Measurements from ENCODE around the gene LACTB. TPM values are rescaled to one million over a fixed set of nuclear protein-coding genes. Genes with fewer than 3 reads are reported as not detected.

The LACTB gene
- polyA plus RNA-seq, 1 experiment: 8.1 TPM

DNA sequence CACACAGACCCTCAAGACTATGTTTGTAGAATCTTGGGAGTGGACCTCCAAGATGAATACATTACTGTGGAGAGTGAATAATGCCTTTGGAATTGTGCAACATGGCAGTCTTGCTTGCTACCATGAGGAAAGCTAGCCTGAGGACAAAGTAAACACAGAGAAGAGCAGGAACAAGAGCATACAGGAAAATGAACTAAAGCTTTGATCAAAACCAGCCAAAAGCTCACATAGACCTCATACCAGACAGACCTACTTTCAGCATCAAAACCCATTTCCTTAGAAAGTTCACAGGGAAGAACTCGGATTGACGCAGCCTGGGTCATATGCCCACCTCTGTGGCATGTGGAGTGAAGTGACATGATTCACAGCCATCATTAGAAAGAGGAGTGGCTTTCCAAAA lies 64.4 kb downstream of the LACTB start:
- POLR2A ChIA-PET: interaction anchor here (0.6 kb wide), 1 partner anchor 92 kb away, joined by 10 read pairs; no protein-coding TSS in a partner anchor
- no peaks in the 10 kb centered on the region for H3K36me3 ChIP-seq (ENCODE audit: control insufficient read depth, insufficient read depth, low read length)
- CTCF ChIA-PET: interaction anchor here (1.0 kb wide), 1 partner anchor 10 kb away, joined by 3 read pairs; no protein-coding TSS in a partner anchor
- TF ChIP-seq, protein P1, sequence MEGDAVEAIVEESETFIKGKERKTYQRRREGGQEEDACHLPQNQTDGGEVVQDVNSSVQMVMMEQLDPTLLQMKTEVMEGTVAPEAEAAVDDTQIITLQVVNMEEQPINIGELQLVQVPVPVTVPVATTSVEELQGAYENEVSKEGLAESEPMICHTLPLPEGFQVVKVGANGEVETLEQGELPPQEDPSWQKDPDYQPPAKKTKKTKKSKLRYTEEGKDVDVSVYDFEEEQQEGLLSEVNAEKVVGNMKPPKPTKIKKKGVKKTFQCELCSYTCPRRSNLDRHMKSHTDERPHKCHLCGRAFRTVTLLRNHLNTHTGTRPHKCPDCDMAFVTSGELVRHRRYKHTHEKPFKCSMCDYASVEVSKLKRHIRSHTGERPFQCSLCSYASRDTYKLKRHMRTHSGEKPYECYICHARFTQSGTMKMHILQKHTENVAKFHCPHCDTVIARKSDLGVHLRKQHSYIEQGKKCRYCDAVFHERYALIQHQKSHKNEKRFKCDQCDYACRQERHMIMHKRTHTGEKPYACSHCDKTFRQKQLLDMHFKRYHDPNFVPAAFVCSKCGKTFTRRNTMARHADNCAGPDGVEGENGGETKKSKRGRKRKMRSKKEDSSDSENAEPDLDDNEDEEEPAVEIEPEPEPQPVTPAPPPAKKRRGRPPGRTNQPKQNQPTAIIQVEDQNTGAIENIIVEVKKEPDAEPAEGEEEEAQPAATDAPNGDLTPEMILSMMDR (IDR thresholded peaks at IDR 0.05; ENCODE audit: insufficient read depth, low read depth, low read length): no peak
- H3K27me3 ChIP-seq (ENCODE audit: control insufficient read depth, insufficient read depth, low read length): no peaks in the 10 kb centered on the region
- peak; percentile 62 for DNase-seq (ENCODE audit: low read depth)
- H3K4me3 ChIP-seq (ENCODE audit: low read depth, low read length): no peak overlapping the region

GRCh38 chr15:63187589-63188226 lies 66.0 kb downstream of the LACTB start:
- TF ChIP-seq, protein P1 (IDR thresholded peaks at IDR 0.05; ENCODE audit: insufficient read depth, low read depth, low read length): no peak
- ChIA-PET CTCF (no interaction called here), POLR2A (no interaction called here)
- DNase-seq (ENCODE audit: low read depth): no peak
- Histone ChIP-seq H3K36me3 (ENCODE audit: control insufficient read depth, insufficient read depth, low read length) (no peaks in the 10 kb centered on the region), H3K4me3 (ENCODE audit: low read depth, low read length) (no peak overlapping the region), H3K27me3 (ENCODE audit: control insufficient read depth, insufficient read depth, low read length) (no peaks in the 10 kb centered on the region)

DNA sequence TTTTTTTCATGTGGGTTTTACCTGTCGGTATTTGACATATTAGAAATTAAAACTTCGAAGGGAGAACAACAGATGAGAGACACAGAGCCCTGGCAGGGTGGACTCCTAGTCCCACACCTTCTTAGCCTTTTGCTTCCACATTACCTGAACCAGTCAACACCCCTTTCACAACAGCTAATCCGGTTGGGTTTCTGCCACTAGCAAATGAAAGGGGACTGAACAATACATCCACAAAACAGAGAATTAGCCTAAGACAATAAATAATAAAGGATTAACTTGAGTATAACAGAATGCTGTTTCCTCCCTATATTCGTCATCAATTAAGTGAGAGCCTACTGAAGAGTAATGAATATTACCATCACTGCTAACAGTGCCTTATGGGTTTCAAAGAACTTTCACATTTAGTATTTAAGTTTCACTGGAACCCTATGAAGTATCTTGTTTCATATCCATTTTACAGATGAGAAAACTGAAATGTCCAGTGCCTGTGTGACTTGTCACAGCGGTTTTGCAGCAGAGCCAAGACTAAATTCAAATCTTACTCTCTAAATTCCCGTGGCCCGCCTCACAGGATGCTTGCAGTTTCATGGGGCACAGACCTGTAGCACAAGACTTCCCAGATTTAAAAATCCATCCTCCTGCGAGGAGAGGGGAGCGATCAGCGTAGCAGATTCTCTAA lies 66.7 kb downstream of the LACTB start:
- POLR2A ChIA-PET: no interaction called here
- Histone ChIP-seq H3K27me3 (ENCODE audit: control insufficient read depth, insufficient read depth, low read length) (no peaks in the 10 kb centered on the region), H3K4me3 (ENCODE audit: low read depth, low read length) (peak overlapping the region; percentile 52), H3K36me3 (ENCODE audit: control insufficient read depth, insufficient read depth, low read length) (no peaks in the 10 kb centered on the region)
- no peak for DNase-seq (ENCODE audit: low read depth)
- CTCF ChIA-PET: interaction anchor here (0.6 kb wide), 1 partner anchor 217 kb away, joined by 3 read pairs; no protein-coding TSS in a partner anchor
- TF ChIP-seq, protein P1 (IDR thresholded peaks at IDR 0.05; ENCODE audit: insufficient read depth, low read depth, low read length): no peak

GRCh38 chr15:63188926-63189871 lies 67.5 kb downstream of the LACTB start, which contains the start of gene RAB8B:
Gene RAB8B, plus strand, starts transcription at chr15:63189606. Its CDS starts 19 bp downstream, at chr15:63189625.
- H3K4me3 ChIP-seq (ENCODE audit: low read depth, low read length): peak within 1 kb of the TSS; percentile 91
- peak; percentile 64 for DNase-seq (ENCODE audit: low read depth)
- POLR2A ChIA-PET: no interaction called here
- H3K27me3 ChIP-seq (ENCODE audit: control insufficient read depth, insufficient read depth, low read length): no peaks in the 10 kb centered on the region
- TF ChIP-seq, protein P1 (IDR thresholded peaks at IDR 0.05; ENCODE audit: insufficient read depth, low read depth, low read length): no peak
- no peaks in the 10 kb centered on the region for H3K36me3 ChIP-seq (ENCODE audit: control insufficient read depth, insufficient read depth, low read length)
- CTCF ChIA-PET: interaction anchor here (0.6 to 1.1 kb wide), 2 partner anchors 70 to 217 kb away, joined by 3 read pairs; no protein-coding TSS in a partner anchor

All from BJ (cell line).